Neutrophil (primary cell): Measurements from ENCODE around the gene SLMAP.

ENCODE experiments used
- H3K27ac ChIP-seq: fragments of 200-600 bp; sonication (generic); 2 replicates; pipeline ENCODE4 v1.5.1; 2016; ENCODE audit warnings: mild to moderate bottlenecking, moderate library complexity
- H3K27me3 ChIP-seq: fragments of 200-600 bp; sonication (generic); 2 replicates; pipeline ENCODE4 v1.6.0; 2016; ENCODE audit warnings: mild to moderate bottlenecking
- H3K36me3 ChIP-seq: fragments of 200-600 bp; sonication (generic); 2 replicates; pipeline ENCODE4 v1.5.1; 2017
- H3K4me1 ChIP-seq, 2 experiments: fragments of 200-600 bp in 1 of 2; sonication (generic) in 1 of 2; 1 replicate in 1 of 2; 2 replicates in 1 of 2; pipeline versions ENCODE4 v1.5.1 to v1.6.1; 2013 to 2016; ENCODE audit warnings: low read depth in 1 of 2, low read length in 1 of 2, mild to moderate bottlenecking in 1 of 2, moderate library complexity in 1 of 2; ENCODE audit not compliant: control insufficient read depth in 1 of 2, insufficient read depth in 1 of 2
- H3K4me3 ChIP-seq, 2 experiments: fragments of 200-600 bp in 1 of 2; sonication (generic) in 1 of 2; 1 replicate in 1 of 2; 2 replicates in 1 of 2; pipeline ENCODE4 v1.5.1; 2013 to 2016; ENCODE audit warnings: low read depth in 1 of 2, low read length in 1 of 2, mild to moderate bottlenecking in 1 of 2, moderate library complexity in 1 of 2
- H3K9me3 ChIP-seq: fragments of 200-600 bp; sonication (generic); 2 replicates; pipeline ENCODE4 v1.5.1; 2016
- TF ChIP-seq, protein P1 (sequence below): fragments of 200-600 bp; sonication (generic); IDR thresholded peaks from 2 replicates; pipeline ENCODE4 v1.5.1; 2016; ENCODE audit warnings: antibody characterized with exemption

The SLMAP gene

DNA sequence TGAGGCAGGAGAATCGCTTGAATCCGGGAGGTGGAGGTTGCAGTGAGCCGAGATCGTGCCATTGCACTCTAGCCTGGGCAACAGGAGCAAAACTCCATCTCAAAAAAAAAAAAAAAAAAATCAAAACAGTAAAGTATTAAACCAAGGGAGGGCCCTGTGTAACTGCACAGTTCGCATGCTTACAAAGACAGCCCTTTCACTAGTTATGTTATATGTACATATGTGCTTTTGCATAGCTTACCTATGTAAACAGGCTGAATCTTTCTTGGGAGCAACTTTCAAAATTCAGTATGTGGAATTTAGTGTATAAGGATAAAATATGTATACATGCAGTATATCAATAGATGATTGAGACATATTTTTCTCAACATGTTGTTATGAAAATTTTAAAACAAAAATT, 16.1 kb upstream of the SLMAP start:
- H3K27me3 ChIP-seq: no peaks in the 10 kb centered on the region

DNA sequence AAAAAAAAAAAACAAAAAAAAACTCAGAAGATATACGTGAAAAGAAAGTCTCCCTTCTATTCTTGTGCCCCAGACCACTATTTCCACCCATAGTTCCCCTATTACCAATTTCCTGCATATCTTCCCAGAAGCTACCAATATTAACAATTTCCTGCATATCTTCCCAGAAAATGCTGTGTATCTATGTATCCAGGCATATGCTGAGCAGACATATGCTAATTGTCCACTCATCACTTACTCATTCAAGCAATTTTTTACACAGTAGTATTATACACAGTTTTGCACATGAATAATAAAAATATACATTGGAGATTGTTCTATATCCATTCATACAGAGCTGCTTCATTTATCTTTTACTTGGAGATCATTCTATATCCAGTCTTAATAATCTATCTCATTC, 12.6 kb upstream of the SLMAP start:
- Histone ChIP-seq H3K27me3 (no peaks in the 10 kb centered on the region), H3K4me3 (no peak overlapping the region), H3K4me1 (no peaks in the 10 kb centered on the region), H3K36me3 (no peaks in the 10 kb centered on the region), H3K9me3 (no peaks in the 10 kb centered on the region), H3K27ac (no peak overlapping the region)
- TF ChIP-seq, protein P1, sequence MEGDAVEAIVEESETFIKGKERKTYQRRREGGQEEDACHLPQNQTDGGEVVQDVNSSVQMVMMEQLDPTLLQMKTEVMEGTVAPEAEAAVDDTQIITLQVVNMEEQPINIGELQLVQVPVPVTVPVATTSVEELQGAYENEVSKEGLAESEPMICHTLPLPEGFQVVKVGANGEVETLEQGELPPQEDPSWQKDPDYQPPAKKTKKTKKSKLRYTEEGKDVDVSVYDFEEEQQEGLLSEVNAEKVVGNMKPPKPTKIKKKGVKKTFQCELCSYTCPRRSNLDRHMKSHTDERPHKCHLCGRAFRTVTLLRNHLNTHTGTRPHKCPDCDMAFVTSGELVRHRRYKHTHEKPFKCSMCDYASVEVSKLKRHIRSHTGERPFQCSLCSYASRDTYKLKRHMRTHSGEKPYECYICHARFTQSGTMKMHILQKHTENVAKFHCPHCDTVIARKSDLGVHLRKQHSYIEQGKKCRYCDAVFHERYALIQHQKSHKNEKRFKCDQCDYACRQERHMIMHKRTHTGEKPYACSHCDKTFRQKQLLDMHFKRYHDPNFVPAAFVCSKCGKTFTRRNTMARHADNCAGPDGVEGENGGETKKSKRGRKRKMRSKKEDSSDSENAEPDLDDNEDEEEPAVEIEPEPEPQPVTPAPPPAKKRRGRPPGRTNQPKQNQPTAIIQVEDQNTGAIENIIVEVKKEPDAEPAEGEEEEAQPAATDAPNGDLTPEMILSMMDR: no peak

More for the DNA sequence above, 16.1 kb upstream of the SLMAP start:
- Histone ChIP-seq H3K4me3 (no peak overlapping the region), H3K27ac (no peak overlapping the region), H3K36me3 (no peaks in the 10 kb centered on the region), H3K9me3 (no peaks in the 10 kb centered on the region), H3K4me1 (no peaks in the 10 kb centered on the region)
- TF ChIP-seq, protein P1: no peak

DNA sequence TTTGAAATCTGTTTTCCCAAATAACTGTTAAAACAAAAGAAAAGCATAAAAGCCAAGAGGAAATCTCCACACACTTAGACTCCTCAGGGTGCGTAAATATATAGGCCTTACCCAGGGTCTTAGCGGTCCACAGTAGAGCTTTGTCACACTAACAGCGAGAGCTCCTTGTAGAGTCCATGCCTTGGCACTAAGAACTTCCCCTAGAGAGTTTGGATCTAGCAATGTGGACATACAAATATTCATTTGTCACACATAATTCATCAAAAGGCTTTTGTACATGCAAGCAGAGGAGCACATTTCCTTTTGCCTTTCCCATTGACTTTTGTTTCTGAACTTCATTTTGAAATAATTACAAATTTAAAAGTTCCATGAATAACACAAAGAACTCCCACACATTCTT, 11.0 kb upstream of the SLMAP start:
- Histone ChIP-seq H3K27me3 (no peaks in the 10 kb centered on the region), H3K9me3 (no peaks in the 10 kb centered on the region), H3K4me3 (no peak overlapping the region), H3K36me3 (no peaks in the 10 kb centered on the region), H3K4me1 (no peaks in the 10 kb centered on the region), H3K27ac (no peak overlapping the region)
- TF ChIP-seq, protein P1: no peak

DNA sequence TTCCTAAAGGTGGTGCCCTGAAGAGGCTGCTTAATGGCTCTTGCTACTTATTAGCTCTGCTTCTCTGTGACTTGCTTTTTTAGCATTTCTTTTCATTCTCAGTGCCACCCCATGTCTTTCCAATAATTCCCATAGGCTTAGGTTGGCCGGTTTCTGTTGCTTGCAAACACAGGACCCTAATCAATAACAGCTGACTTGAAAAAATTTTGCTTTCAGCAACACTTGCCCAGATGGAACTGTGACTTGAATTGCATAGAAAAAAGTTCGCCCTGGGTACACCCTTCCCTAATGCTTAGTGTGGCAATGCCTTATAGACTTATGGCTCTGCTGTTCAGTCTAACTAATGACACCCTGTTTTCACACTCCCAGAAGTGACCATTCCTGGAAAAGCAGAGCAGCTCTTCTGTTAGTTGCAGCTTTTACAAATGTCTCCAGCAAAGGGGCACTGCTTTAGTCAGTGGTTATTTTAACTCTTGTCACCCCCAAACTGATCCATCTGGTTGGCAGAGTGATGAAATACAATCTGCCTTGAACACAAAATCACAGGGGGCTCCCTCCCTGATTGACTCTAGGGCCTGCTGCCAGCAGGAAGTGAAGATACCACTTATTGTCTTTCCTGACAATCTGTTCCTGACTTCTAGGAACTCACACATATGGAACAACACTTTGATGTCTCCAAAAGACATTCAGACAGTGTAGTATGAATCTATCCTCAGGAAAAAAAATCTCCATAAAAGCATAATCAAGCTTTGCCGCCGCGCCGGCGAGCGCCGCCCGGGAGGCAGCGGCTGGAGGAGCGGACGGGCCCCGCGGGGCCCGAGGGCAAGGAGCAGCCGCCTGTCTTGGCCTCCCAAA, 9.7 kb upstream of the SLMAP start:
- Histone ChIP-seq H3K27me3 (no peaks in the 10 kb centered on the region), H3K4me1 (no peaks in the 10 kb centered on the region), H3K4me3 (no peak overlapping the region), H3K36me3 (no peaks in the 10 kb centered on the region), H3K27ac (no peak overlapping the region), H3K9me3 (no peaks in the 10 kb centered on the region)
- TF ChIP-seq, protein P1: no peak

DNA sequence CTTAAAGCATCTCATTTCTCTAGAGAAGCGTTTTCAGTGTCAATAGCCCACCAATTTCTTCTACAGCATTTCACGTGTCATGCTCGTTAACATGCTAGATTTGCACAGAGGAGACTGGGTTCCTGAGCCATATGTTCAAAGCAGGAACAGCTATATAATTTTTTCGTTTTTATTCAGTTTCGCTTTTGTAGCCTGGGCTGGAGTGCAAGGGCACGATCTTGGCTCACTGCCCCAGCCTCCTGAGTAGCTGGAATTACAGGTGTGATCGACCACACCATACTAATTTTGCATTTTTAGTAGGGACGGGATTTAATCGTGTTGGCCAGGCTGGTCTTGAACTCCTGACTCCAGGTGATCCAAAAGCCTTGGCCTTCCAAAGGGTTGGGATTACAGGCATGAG, 6.6 kb upstream of the SLMAP start:
- Histone ChIP-seq H3K4me3 (no peak overlapping the region), H3K9me3 (no peaks in the 10 kb centered on the region), H3K36me3 (no peaks in the 10 kb centered on the region), H3K27ac (no peak overlapping the region), H3K4me1 (no peaks in the 10 kb centered on the region), H3K27me3 (no peaks in the 10 kb centered on the region)
- TF ChIP-seq, protein P1: no peak
